A549 (cell line): ENCODE data around the gene SLC35F3.

Experiments used
- BHLHE40 ChIP-seq: IDR thresholded peaks from 2 replicates; pipeline ENCODE4 v1.6.1; 2012; ENCODE audit warnings: low read depth, low read length, inconsistent platforms
- CTCF ChIP-seq: fragments of >200 bp; sonication (Bioruptor Twin); formaldehyde crosslinking; IDR thresholded peaks from 3 replicates; pipeline ENCODE4 v1.5.1; 2016
- KDM1A ChIP-seq: fragments of 200-600 bp; sonication (generic); IDR thresholded peaks from 2 replicates; pipeline ENCODE4 v1.6.1; 2016; ENCODE audit warnings: low read depth, mild to moderate bottlenecking
- POLR2A ChIP-seq: IDR thresholded peaks from 2 replicates; pipeline ENCODE4 v1.6.1; 2012; ENCODE audit warnings: mild to moderate bottlenecking, low read length
- RAD21 ChIP-seq, 2 experiments: fragments of >200 bp in 1 of 2; sonication (Bioruptor Twin) in 1 of 2; formaldehyde crosslinking in 1 of 2; IDR thresholded peaks in 1 of 2; conservative IDR thresholded peaks in 1 of 2; 2 replicates in 1 of 2; 3 replicates in 1 of 2; pipeline ENCODE4 v1.6.1; 2012 to 2018; ENCODE audit warnings: inconsistent platforms in 1 of 2
- TF ChIP-seq, protein P1 (sequence below): IDR thresholded peaks from 2 replicates; pipeline ENCODE4 v1.6.1; 2012

DNA sequence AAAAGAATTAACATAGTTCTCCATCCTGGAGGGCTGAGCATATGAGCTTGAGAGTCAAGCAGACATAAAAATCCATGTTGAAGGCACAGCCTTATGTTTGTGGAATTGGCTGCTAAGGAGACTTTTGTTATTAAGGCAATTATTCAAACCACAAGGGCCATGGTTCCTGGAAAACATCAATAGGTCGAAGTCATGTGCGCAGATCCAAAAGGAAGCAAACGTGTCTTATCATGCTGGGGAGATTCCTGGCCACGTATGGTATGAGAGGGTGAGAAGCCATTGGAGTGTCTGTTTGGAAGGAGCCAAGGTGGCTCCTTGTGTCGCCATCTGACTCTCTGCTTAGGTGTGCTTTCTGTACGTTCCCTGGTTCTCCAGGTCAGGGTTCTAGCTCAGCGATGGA is 406.9 kb downstream of the SLC35F3 start:
- TF ChIP-seq KDM1A (no peak), CTCF (no peak), RAD21 (conservative IDR thresholded peaks at IDR 0.05 in 1 of 2, IDR thresholded peaks at IDR 0.05 in 1 of 2) (no peak), BHLHE40 (no peak), POLR2A (no peak)
- TF ChIP-seq, protein P1, sequence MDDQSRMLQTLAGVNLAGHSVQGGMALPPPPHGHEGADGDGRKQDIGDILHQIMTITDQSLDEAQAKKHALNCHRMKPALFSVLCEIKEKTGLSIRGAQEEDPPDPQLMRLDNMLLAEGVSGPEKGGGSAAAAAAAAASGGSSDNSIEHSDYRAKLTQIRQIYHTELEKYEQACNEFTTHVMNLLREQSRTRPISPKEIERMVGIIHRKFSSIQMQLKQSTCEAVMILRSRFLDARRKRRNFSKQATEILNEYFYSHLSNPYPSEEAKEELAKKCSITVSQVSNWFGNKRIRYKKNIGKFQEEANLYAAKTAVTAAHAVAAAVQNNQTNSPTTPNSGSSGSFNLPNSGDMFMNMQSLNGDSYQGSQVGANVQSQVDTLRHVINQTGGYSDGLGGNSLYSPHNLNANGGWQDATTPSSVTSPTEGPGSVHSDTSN, result no peak
